Mesendoderm (in vitro differentiated cells): ENCODE data around the gene RBAK.
"Not testable (repeated sequence)": the region's sequence is repeated elsewhere in the genome, so short reads cannot be mapped to it uniquely, and the experiment has no call there.

Experiments
- DNase-seq: peaks from one replicate; pipeline ENCODE4 v3.0.0; 2013
- H2AK5ac ChIP-seq: 2 replicates; pipeline ENCODE4 v1.6.1; 2013; ENCODE audit warnings: low read length, inconsistent platforms
- H2BK120ac ChIP-seq: 2 replicates; pipeline ENCODE4 v1.6.1; 2013; ENCODE audit warnings: low read depth, mild to moderate bottlenecking, low read length, moderate library complexity, mixed read lengths
- H2BK15ac ChIP-seq: replicated peaks from 2 replicates; pipeline ENCODE4 v1.6.1; 2013; ENCODE audit warnings: low read depth, mild to moderate bottlenecking, moderate library complexity
- H2BK5ac ChIP-seq: 2 replicates; pipeline ENCODE4 v1.6.1; 2013; ENCODE audit warnings: low read length, inconsistent platforms
- H3K18ac ChIP-seq: 2 replicates; pipeline ENCODE4 v1.6.1; 2013; ENCODE audit warnings: mild to moderate bottlenecking, low read length, mixed read lengths
- H3K23ac ChIP-seq: one replicate; pipeline ENCODE4 v1.6.1; 2013; ENCODE audit warnings: low read length
- H3K27ac ChIP-seq: 2 replicates; pipeline ENCODE4 v1.5.1; 2013; ENCODE audit warnings: low read depth, mild to moderate bottlenecking, inconsistent platforms, low read length, moderate library complexity
- H3K27me3 ChIP-seq: 2 replicates; pipeline ENCODE4 v1.6.1; 2013; ENCODE audit warnings: low read length, control low read depth, mild to moderate bottlenecking, inconsistent platforms; ENCODE audit not compliant: insufficient read depth, poor library complexity
- H3K36me3 ChIP-seq: 2 replicates; pipeline ENCODE4 v1.6.1; 2013; ENCODE audit warnings: low read length, inconsistent platforms; ENCODE audit not compliant: control insufficient read depth, insufficient read depth
- H3K4ac ChIP-seq: one replicate; pipeline ENCODE4 v1.6.1; 2013; ENCODE audit warnings: low read depth, mild to moderate bottlenecking, low read length, moderate library complexity
- H3K4me1 ChIP-seq: 2 replicates; pipeline ENCODE4 v1.6.1; 2013; ENCODE audit warnings: low read depth, low read length, inconsistent platforms; ENCODE audit not compliant: control insufficient read depth
- H3K4me2 ChIP-seq: 2 replicates; pipeline ENCODE4 v1.6.1; 2013; ENCODE audit warnings: low read length
- H3K4me3 ChIP-seq: 2 replicates; pipeline ENCODE4 v1.5.1; 2013; ENCODE audit warnings: mild to moderate bottlenecking, low read length
- H3K56ac ChIP-seq: one replicate; pipeline ENCODE4 v1.6.1; 2013; ENCODE audit warnings: low read length
- H3K79me1 ChIP-seq: 2 replicates; pipeline ENCODE4 v1.6.1; 2013; ENCODE audit warnings: low read length, inconsistent platforms
- H3K79me2 ChIP-seq: 2 replicates; pipeline ENCODE4 v1.6.1; 2013; ENCODE audit warnings: mild to moderate bottlenecking, low read length; ENCODE audit not compliant: control insufficient read depth, insufficient read depth
- H3K9ac ChIP-seq: 2 replicates; pipeline ENCODE4 v1.6.1; 2013; ENCODE audit warnings: low read length, inconsistent platforms
- H4K5ac ChIP-seq: one replicate; pipeline ENCODE4 v1.6.1; 2013; ENCODE audit warnings: low read length
- H4K8ac ChIP-seq: one replicate; pipeline ENCODE4 v1.6.1; 2013; ENCODE audit warnings: low read depth, mild to moderate bottlenecking, control low read depth, low read length, moderate library complexity
- WGBS: extraction: QIAGEN DNeasy Blood & Tissue Kit; methylation state at CpG from one replicate; pipeline ENCODE4 v1.1.7; 2013; ENCODE audit warnings: low lambda C conversion rate, missing lambda C conversion rate; ENCODE audit not compliant: insufficient coverage; ENCODE audit errors: extremely low coverage; 5-methylcytosine and 5-hydroxymethylcytosine counted together

RBAK gene

DNA sequence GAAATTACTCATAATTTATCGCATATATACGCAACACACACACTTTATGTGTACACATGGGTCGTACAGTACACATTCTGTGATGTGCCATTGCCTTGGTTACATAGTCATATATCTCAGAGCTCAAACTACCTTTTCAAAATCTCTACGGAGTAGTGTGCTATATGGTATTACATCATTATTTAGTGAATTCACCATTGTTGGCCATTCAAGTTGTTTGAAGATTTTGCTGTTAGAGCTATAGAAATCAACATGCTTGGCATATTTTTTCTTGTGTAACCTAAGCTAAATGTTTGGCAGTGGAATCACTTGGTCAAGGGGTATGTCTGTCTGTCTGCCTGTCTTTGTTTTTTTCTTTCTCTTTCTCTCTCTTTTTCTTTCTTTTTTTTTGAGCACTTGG, 44.7 kb upstream of the RBAK start:
- Histone ChIP-seq H2BK5ac (no peak overlapping the region), H3K4ac (no peak overlapping the region), H3K79me1 (no peaks in the 10 kb centered on the region), H4K5ac (no peak overlapping the region), H3K4me1 (no peaks in the 10 kb centered on the region), H3K27me3 (no peaks in the 10 kb centered on the region), H2AK5ac (no peak overlapping the region), H3K27ac (no peak overlapping the region), H2BK120ac (no peak overlapping the region), H3K18ac (no peak overlapping the region), H4K8ac (no peak overlapping the region), H3K56ac (no peak overlapping the region), H3K4me3 (no peak overlapping the region), H3K36me3 (peaks cover 7% of the 10 kb centered on the region), H3K23ac (no peak overlapping the region), H3K79me2 (no peaks in the 10 kb centered on the region), H2BK15ac (no peak overlapping the region), H3K9ac (no peak overlapping the region), H3K4me2 (no peak overlapping the region)
- DNase-seq, result no peak
- 100% methylated on average over 2 of the region's 4 CpGs for WGBS

DNA sequence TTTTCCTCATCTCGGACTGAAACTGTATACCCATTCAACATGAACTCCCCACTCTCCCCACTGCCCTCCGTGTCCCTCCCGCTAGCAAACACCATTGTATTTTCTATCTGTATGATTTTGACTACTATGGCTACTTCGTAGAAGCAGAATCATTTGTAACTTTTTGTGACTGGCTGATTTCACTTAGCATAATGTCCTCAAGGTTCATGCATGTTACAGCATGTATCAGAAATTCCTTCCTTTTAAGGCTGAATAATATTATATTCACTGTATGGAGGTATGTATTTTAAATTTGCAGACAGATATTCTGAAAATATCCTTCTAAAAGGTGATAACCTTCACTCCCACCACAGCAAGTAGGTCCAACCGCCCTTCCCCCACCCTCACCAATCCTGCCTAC, 43.7 kb upstream of the RBAK start:
- DNase-seq, result no peak
- no CpG with 5 or more reads among the region's 5 CpGs for WGBS
- Histone ChIP-seq H3K36me3 (peaks cover 3% of the 10 kb centered on the region), H3K79me2 (no peaks in the 10 kb centered on the region), H2BK5ac (no peak overlapping the region), H3K4me1 (no peaks in the 10 kb centered on the region), H3K9ac (no peak overlapping the region), H3K23ac (no peak overlapping the region), H3K4me3 (no peak overlapping the region), H2AK5ac (no peak overlapping the region), H4K8ac (no peak overlapping the region), H2BK120ac (no peak overlapping the region), H3K18ac (no peak overlapping the region), H3K27ac (no peak overlapping the region), H3K56ac (no peak overlapping the region), H3K79me1 (no peaks in the 10 kb centered on the region), H3K4ac (no peak overlapping the region), H3K4me2 (no peak overlapping the region), H3K27me3 (no peaks in the 10 kb centered on the region), H2BK15ac (no peak overlapping the region), H4K5ac (no peak overlapping the region)

DNA sequence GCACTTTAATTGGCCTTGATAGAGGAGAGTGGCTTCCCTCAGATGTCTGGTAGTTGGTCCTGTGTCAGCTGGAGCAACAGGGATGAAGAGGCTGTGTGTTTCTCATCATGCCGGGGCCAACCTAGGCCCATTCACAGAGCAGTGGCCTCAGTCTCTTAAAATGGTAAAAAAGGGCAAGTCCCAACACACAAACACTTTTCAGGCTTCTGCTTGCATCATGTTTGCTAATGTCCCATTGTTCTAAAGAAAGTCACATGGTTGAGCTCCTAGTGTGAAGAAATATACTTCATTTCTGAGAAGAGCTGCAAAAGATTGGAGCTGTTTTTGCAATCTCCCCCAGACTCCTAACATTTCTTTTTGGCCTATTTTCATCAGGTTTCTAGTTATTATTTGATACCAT, 40.6 kb upstream of the RBAK start:
- no peak overlapping the region for H2AK5ac ChIP-seq
- H2BK15ac ChIP-seq, result no peak overlapping the region
- no peak overlapping the region for H4K5ac ChIP-seq
- no peaks in the 10 kb centered on the region for H3K4me1 ChIP-seq
- peak; percentile 11 for DNase-seq
- H3K4ac ChIP-seq, result no peak overlapping the region
- H3K79me2 ChIP-seq, result no peaks in the 10 kb centered on the region
- no peak overlapping the region for H2BK5ac ChIP-seq
- H3K27me3 ChIP-seq, result no peaks in the 10 kb centered on the region
- H3K27ac ChIP-seq, result no peak overlapping the region
- WGBS, result no CpG with 5 or more reads among the region's 1 CpG
- H3K56ac ChIP-seq, result peak overlapping the region; percentile 34
- H4K8ac ChIP-seq, result no peak overlapping the region
- H3K36me3 ChIP-seq, result no peaks in the 10 kb centered on the region
- H2BK120ac ChIP-seq, result no peak overlapping the region
- no peak overlapping the region for H3K4me2 ChIP-seq
- no peak overlapping the region for H3K9ac ChIP-seq
- no peak overlapping the region for H3K18ac ChIP-seq
- no peak overlapping the region for H3K4me3 ChIP-seq
- no peaks in the 10 kb centered on the region for H3K79me1 ChIP-seq
- H3K23ac ChIP-seq, result no peak overlapping the region

DNA sequence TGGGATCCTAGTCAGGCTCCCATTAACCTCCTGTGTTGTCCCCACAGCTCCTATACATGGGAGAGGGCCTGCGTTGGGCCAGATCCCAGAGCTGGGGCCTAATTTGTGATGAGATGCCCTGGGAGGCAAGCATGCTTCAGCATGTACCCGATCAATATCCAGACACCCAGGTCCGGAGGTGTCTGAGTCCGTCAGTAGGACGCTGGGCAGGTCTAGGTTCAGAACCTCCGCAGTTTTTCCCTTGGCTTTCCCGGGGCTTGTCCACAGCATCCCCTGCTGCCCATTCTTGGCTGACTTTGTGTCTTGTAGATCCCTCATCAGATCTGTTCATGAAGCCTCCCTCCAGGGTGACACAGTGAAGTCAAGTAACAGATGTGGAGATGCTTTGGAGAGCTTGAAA, 32.7 kb upstream of the RBAK start:
- H3K4me1 ChIP-seq, result no peaks in the 10 kb centered on the region
- no peaks in the 10 kb centered on the region for H3K36me3 ChIP-seq
- no peak overlapping the region for H2BK5ac ChIP-seq
- no peak for DNase-seq
- no peak overlapping the region for H2BK15ac ChIP-seq
- H3K79me1 ChIP-seq, result no peaks in the 10 kb centered on the region
- H4K8ac ChIP-seq, result no peak overlapping the region
- no peak overlapping the region for H4K5ac ChIP-seq
- no peak overlapping the region for H3K18ac ChIP-seq
- no peak overlapping the region for H3K9ac ChIP-seq
- H2AK5ac ChIP-seq, result no peak overlapping the region
- H3K56ac ChIP-seq, result no peak overlapping the region
- H3K4ac ChIP-seq, result no peak overlapping the region
- no peaks in the 10 kb centered on the region for H3K27me3 ChIP-seq
- no peak overlapping the region for H3K23ac ChIP-seq
- H3K4me3 ChIP-seq, result no peak overlapping the region
- H3K27ac ChIP-seq, result no peak overlapping the region
- no peaks in the 10 kb centered on the region for H3K79me2 ChIP-seq
- no CpG with 5 or more reads among the region's 7 CpGs for WGBS
- no peak overlapping the region for H2BK120ac ChIP-seq
- H3K4me2 ChIP-seq, result no peak overlapping the region

DNA sequence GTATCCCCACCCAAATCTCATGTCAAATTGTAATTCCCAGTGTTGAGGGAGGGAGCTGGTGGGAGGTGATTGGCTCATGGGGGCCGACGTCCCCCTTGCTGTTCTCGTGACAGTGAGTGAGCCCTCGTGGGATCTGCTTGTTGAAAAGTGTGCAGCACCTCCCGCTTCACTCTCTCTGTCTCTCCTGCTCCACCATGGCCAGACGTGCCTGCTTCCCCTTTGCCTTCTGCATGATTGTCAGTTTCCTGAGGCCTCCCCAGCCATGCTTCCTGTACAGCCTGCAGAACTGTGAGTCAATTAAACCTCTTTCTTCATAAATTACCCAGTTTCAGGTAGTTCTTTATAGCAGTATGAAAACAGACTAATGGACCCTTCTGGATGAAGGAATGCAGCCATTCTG, 29.7 kb upstream of the RBAK start:
- not testable (repeated sequence) for H3K4me2 ChIP-seq, H3K4ac ChIP-seq, H2BK120ac ChIP-seq, H3K4me1 ChIP-seq, H3K18ac ChIP-seq, H3K9ac ChIP-seq, H2BK5ac ChIP-seq, H3K79me1 ChIP-seq, H4K8ac ChIP-seq, H3K56ac ChIP-seq, H3K4me3 ChIP-seq, DNase-seq, H4K5ac ChIP-seq, H3K23ac ChIP-seq, H3K27ac ChIP-seq, H3K27me3 ChIP-seq, H3K79me2 ChIP-seq, H2BK15ac ChIP-seq, H2AK5ac ChIP-seq, H3K36me3 ChIP-seq
- no CpG with 5 or more reads among the region's 6 CpGs for WGBS

DNA sequence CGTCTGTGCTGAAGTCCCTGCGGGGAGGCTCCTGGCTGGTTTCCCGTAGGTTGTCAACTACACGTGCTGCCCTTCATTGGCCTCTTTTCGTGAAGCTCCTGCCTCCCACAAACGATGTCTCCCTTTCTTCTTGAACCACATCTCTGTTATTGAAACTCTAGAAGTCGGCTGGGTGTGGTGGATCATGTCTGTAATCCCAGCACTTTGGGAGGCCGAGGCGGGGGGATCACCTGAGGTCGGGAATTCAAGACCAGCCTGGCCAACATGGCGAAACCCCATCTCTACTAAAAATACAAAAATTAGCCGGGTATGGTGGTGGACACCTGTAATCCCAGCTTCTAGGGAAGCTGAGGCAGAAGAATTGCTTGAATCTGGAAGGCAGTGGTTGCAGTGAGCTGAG, 28.0 kb upstream of the RBAK start:
- H3K79me1 ChIP-seq, H4K8ac ChIP-seq, H3K23ac ChIP-seq, H3K4ac ChIP-seq, H2BK5ac ChIP-seq, H3K36me3 ChIP-seq, H3K9ac ChIP-seq, DNase-seq, H3K4me3 ChIP-seq, H3K56ac ChIP-seq, H4K5ac ChIP-seq, H3K4me2 ChIP-seq, H3K27me3 ChIP-seq, H3K79me2 ChIP-seq, H3K4me1 ChIP-seq, H2BK15ac ChIP-seq, H3K27ac ChIP-seq, H2BK120ac ChIP-seq, H2AK5ac ChIP-seq, H3K18ac ChIP-seq: not testable (repeated sequence)
- no CpG with 5 or more reads among the region's 12 CpGs for WGBS
